ENCODE measurements around the gene SGMS1. TPM values are rescaled to one million over a fixed set of nuclear protein-coding genes. Genes with fewer than 3 reads are reported as not detected.

SGMS1 gene
- total RNA-seq, 1 donor from 2014 or later = 27.5 TPM

DNA sequence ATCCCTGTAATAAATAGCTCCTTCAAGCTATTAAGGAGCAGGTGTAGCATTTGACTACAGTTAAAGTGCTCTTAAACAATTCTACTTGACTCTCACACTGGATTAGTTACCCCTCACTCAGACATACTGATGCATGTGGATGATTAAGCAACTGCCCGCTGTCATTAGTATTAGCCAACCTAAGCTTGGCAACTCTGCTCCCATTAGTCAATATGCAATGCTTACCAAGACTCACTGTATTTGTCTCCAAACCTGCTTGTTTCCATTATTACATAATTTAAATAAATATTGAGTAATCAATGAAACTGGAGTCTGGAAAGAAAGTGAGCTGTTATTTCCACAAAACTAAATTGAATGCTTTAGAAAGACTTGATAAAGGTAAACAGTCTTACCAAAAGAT is 228.5 kb downstream of the SGMS1 start:
- H3K9me3 Mint-ChIP-seq = no peaks in the 10 kb centered on the region
- peaks cover 11% of the 10 kb centered on the region for H3K36me3 Mint-ChIP-seq (ENCODE audit: low read depth)
- TF ChIP-seq, protein P1, sequence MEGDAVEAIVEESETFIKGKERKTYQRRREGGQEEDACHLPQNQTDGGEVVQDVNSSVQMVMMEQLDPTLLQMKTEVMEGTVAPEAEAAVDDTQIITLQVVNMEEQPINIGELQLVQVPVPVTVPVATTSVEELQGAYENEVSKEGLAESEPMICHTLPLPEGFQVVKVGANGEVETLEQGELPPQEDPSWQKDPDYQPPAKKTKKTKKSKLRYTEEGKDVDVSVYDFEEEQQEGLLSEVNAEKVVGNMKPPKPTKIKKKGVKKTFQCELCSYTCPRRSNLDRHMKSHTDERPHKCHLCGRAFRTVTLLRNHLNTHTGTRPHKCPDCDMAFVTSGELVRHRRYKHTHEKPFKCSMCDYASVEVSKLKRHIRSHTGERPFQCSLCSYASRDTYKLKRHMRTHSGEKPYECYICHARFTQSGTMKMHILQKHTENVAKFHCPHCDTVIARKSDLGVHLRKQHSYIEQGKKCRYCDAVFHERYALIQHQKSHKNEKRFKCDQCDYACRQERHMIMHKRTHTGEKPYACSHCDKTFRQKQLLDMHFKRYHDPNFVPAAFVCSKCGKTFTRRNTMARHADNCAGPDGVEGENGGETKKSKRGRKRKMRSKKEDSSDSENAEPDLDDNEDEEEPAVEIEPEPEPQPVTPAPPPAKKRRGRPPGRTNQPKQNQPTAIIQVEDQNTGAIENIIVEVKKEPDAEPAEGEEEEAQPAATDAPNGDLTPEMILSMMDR (IDR thresholded peaks at IDR 0.05) = no peak
- H3K27me3 Mint-ChIP-seq = no peaks in the 10 kb centered on the region
- intact Hi-C loops (cut with micrococcal nuclease) = no loop called here
- CTCF ChIA-PET = no interaction called here
- no peak overlapping the region for H3K27ac Mint-ChIP-seq
- ATAC-seq (ENCODE audit: low read depth) (no peak), DNase-seq (no peak)
- H3K4me1 Mint-ChIP-seq = peaks cover 42% of the 10 kb centered on the region
- no peak overlapping the region for H3K4me3 Mint-ChIP-seq
- POLR2A ChIA-PET = no interaction called here

DNA sequence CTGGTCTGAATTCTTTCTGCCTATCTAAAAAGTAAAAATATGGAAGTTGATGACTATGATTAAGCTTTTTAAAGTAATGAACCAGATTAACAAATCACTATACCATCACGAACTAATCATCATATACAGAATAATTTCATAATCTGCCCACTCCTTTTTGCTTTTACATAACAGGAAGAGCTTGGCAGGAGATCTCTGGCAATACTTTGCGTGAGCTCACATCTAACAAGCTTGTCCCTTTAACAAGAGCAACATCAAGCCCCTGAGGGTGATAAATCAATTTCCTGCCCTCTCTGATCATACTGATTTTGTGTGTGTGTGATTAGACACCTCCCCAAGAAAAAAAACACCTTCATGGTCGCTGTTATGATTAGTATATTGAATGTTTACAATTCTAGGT is 228.9 kb downstream of the SGMS1 start:
- Mint-ChIP-seq H3K9me3 (no peaks in the 10 kb centered on the region), H3K36me3 (ENCODE audit: low read depth) (peaks cover 11% of the 10 kb centered on the region), H3K27me3 (no peaks in the 10 kb centered on the region), H3K4me1 (peaks cover 42% of the 10 kb centered on the region), H3K4me3 (no peak overlapping the region), H3K27ac (no peak overlapping the region)
- POLR2A ChIA-PET = no interaction called here
- TF ChIP-seq, protein P1 (IDR thresholded peaks at IDR 0.05) = no peak
- ATAC-seq (ENCODE audit: low read depth) = no peak
- CTCF ChIA-PET = no interaction called here
- intact Hi-C loops (cut with micrococcal nuclease) = no loop called here
- no peak for DNase-seq

DNA sequence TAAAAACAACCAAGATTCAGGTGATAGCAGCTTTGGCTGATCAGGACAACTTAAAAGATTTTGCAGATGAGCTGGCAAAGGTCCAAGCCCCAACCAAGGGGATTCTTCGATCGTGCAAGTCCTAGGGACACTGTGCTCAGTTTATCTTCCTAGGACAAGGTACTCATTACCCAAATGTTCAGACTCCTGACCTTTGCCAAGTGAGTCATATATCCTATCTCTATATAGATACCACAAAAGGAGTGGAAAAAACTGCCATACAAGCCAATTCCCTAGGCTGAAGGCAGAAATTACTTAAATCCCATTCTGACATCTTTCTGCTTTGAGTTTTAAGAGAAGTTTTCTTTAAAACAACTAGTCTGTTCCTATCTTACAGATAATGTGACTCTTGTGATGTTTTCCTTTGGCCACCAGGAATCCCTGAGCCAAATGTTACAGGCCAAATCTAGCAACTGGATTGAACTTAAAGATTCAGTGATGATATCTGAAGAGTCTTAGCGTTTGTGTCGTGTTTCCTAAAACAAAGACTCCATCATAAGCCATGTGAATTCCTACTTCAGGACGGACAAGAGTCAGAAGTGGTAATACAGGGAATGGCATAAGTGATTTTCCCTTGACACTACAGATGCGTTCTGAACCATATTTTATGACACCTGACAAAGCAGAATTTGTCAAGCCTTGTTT is 229.8 kb downstream of the SGMS1 start:
- DNase-seq (no peak), ATAC-seq (ENCODE audit: low read depth) (no peak)
- Mint-ChIP-seq H3K4me3 (no peak overlapping the region), H3K27ac (no peak overlapping the region), H3K27me3 (no peaks in the 10 kb centered on the region), H3K4me1 (peaks cover 45% of the 10 kb centered on the region), H3K9me3 (no peaks in the 10 kb centered on the region), H3K36me3 (ENCODE audit: low read depth) (peaks cover 8% of the 10 kb centered on the region)
- TF ChIP-seq, protein P1 (IDR thresholded peaks at IDR 0.05) = no peak
- CTCF ChIA-PET = no interaction called here
- POLR2A ChIA-PET = no interaction called here
- intact Hi-C loops (cut with micrococcal nuclease) = no loop called here

DNA sequence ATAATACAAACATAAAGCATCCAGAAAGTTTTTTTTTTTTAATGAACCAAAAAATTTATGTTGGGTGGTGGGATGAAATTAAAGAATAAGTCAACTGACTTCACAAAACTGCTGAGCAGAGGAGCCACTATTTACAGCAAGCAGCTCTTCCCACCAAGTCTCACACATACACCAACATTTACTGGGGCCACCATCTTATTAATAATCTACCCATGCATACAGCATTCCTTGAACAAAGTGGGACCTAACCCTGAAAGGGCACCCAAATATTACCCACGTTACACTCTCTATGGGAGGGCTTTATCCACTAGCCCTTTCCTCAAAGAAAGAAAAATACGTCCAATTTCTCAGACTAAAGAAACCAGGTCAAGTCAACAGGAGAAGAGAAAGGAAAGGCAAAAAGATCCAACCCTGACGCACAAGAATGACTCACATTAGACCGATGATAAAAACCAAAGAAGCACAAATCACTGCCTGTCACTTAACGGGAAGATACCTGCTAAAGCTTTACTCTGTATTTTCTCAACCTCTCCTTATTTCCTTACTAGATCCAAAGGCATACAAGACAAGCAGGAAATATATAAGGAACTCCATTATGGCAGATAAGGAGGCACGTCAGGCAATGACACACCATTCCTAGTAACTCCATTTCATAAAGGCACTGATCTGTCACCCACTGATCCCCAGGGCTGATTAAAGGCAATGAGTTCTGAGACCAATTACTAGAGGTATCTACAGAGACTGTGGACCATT is 230.6 kb downstream of the SGMS1 start:
- H3K9me3 Mint-ChIP-seq = no peaks in the 10 kb centered on the region
- POLR2A ChIA-PET = no interaction called here
- H3K27ac Mint-ChIP-seq = no peak overlapping the region
- peaks cover 8% of the 10 kb centered on the region for H3K36me3 Mint-ChIP-seq (ENCODE audit: low read depth)
- intact Hi-C loops (cut with micrococcal nuclease) = no loop called here
- TF ChIP-seq, protein P1 (IDR thresholded peaks at IDR 0.05) = no peak
- H3K4me1 Mint-ChIP-seq = peaks cover 45% of the 10 kb centered on the region
- ATAC-seq (ENCODE audit: low read depth) (no peak), DNase-seq (no peak)
- no peak overlapping the region for H3K4me3 Mint-ChIP-seq
- H3K27me3 Mint-ChIP-seq = no peaks in the 10 kb centered on the region
- CTCF ChIA-PET = no interaction called here

DNA sequence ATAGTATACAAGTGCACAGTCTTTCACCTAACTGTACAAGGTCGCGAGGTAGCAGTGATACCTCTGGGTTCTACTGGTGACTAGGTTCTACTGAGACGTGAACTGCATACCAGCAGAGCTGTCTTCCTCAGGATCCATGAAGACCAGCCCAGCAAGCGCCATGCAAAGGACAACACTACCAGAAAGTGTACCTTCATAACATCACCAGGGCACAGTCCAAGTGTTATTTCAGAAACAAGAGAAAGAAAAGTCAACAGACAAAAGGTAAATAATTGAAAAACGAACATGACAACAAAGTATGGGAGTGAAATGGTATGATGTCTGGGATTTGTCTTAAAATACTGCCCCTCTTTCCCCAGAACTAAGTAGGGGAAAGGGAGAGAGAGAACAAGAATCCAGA is 231.3 kb downstream of the SGMS1 start:
- no peak for ATAC-seq (ENCODE audit: low read depth)
- TF ChIP-seq, protein P1 (IDR thresholded peaks at IDR 0.05) = no peak
- H3K36me3 Mint-ChIP-seq (ENCODE audit: low read depth) = peaks cover 8% of the 10 kb centered on the region
- no peak overlapping the region for H3K27ac Mint-ChIP-seq
- CTCF ChIA-PET = no interaction called here
- POLR2A ChIA-PET = interaction anchor here (0.7 kb wide), 1 partner anchor 19 kb away, joined by 5 read pairs; no protein-coding TSS in a partner anchor
- no peaks in the 10 kb centered on the region for H3K27me3 Mint-ChIP-seq
- no peaks in the 10 kb centered on the region for H3K9me3 Mint-ChIP-seq
- intact Hi-C loops (cut with micrococcal nuclease) = no loop called here
- peaks cover 45% of the 10 kb centered on the region for H3K4me1 Mint-ChIP-seq
- H3K4me3 Mint-ChIP-seq = no peak overlapping the region
- DNase-seq = no peak

Measured in activated B cell treated with CpG ODN at 0.5 μM for 24 hours (primary cell).